Liver (tissue), 3 donors: ENCODE data around the gene ATP6V0E1.

ENCODE experiments used
- CTCF ChIP-seq: fragments of 150-350 bp; IDR thresholded peaks from 2 replicates; pipeline ENCODE4 v1.5.1; 2017; ENCODE audit warnings: improper control_type of control experiment, low read depth, low read length; ENCODE audit not compliant: missing input control
- RAD21 ChIP-seq, 2 donors: IDR thresholded peaks; 2 replicates each; pipeline ENCODE4 v1.6.1; 2016; ENCODE audit warnings: antibody characterized with exemption in 2 of 2, mild to moderate bottlenecking in 2 of 2
- donor health status: healthy.
- donor health status: healthy.

GRCh38 chr5:173056783-173057061, 73.2 kb downstream of the ATP6V0E1 start:
- TF ChIP-seq RAD21 (IDR thresholded peaks at IDR 0.05), result no peak
- no peak for TF ChIP-seq CTCF
